Measurements from ENCODE around the gene NDUFA5.

NDUFA5 gene

GRCh38 chr7:123557398-123558288 is at the start of gene NDUFA5:
TSS of gene NDUFA5 (minus strand) at chr7:123557818. CDS start at chr7:123557795, 23 bp downstream.
- FAIRE-seq = peak; percentile 97

- FAIRE-seq = no peak
Observed at GRCh38 chr7:123604739-123605138, 47.1 kb upstream of the NDUFA5 start.

GRCh38 chr7:123602648-123603047 is 45.0 kb upstream of the NDUFA5 start:
- FAIRE-seq = no peak

GRCh38 chr7:123601530-123601929 is 43.9 kb upstream of the NDUFA5 start, which contains the start of gene ASB15:
TSS of gene ASB15 (plus strand) at chr7:123601821. CDS start at chr7:123614503, 12,682 bp downstream.
- FAIRE-seq = no peak

GRCh38 chr7:123600876-123601275 is 43.3 kb upstream of the NDUFA5 start:
- no peak for FAIRE-seq

- no peak for FAIRE-seq
Observed at GRCh38 chr7:123599766-123600165, 42.1 kb upstream of the NDUFA5 start.

- no peak for FAIRE-seq
Observed at GRCh38 chr7:123598657-123599056, 41.0 kb upstream of the NDUFA5 start.

GRCh38 chr7:123594813-123595241 is 37.2 kb upstream of the NDUFA5 start:
- FAIRE-seq = no peak

- no peak for FAIRE-seq
Observed at GRCh38 chr7:123588376-123588775, 30.8 kb upstream of the NDUFA5 start.

GRCh38 chr7:123583821-123584220 is 26.2 kb upstream of the NDUFA5 start:
- no peak for FAIRE-seq

GRCh38 chr7:123581162-123581459 is 23.5 kb upstream of the NDUFA5 start:
- no peak for FAIRE-seq

GRCh38 chr7:123580406-123581161 is 23.0 kb upstream of the NDUFA5 start:
- FAIRE-seq = peak; percentile 13

GRCh38 chr7:123579416-123579815 is 21.8 kb upstream of the NDUFA5 start:
- no peak for FAIRE-seq

- FAIRE-seq = no peak
Observed at GRCh38 chr7:123573896-123574467, 16.4 kb upstream of the NDUFA5 start.

GRCh38 chr7:123573341-123573740 is 15.7 kb upstream of the NDUFA5 start:
- no peak for FAIRE-seq

GRCh38 chr7:123571684-123572083 is 14.1 kb upstream of the NDUFA5 start:
- FAIRE-seq = no peak

GRCh38 chr7:123571187-123571586 is 13.6 kb upstream of the NDUFA5 start:
- FAIRE-seq = no peak

GRCh38 chr7:123570390-123571182 is 13.0 kb upstream of the NDUFA5 start:
- FAIRE-seq = no peak

- FAIRE-seq = no peak
Observed at GRCh38 chr7:123569352-123570010, 11.9 kb upstream of the NDUFA5 start.

GRCh38 chr7:123562121-123562520 is 4.5 kb upstream of the NDUFA5 start:
- no peak for FAIRE-seq

GRCh38 chr7:123558289-123558874 is 764 bp upstream of the NDUFA5 start:
- no peak for FAIRE-seq

- no peak for FAIRE-seq
Observed at GRCh38 chr7:123557016-123557397, 611 bp downstream of the NDUFA5 start.

Data from G401.6 (cell line).